DND-41 (cell line): ENCODE data around the gene OSBPL10.

Source experiments
- ATAC-seq: fragments of 200-7000 bp; cut with Tn5 transposase; 3 replicates; pipeline ENCODE4 v1.9.1; 2021; ENCODE audit warnings: low read depth; ENCODE audit not compliant: insufficient read depth
- DNase-seq: peaks from one replicate; pipeline ENCODE4 v3.0.0-alpha.2; 2020
- H2AFZ ChIP-seq: 2 replicates; pipeline ENCODE4 v1.6.0; 2012; ENCODE audit warnings: low read depth, low read length
- H3K27ac ChIP-seq: 2 replicates; pipeline ENCODE4 v1.5.1; 2012; ENCODE audit warnings: low read length, inconsistent platforms
- H3K27me3 ChIP-seq: fragments of 200-600 bp; sonication (generic); 2 replicates; pipeline ENCODE4 v1.6.0; 2012; ENCODE audit warnings: low read length, mild to moderate bottlenecking, inconsistent platforms; ENCODE audit not compliant: insufficient read depth, poor library complexity
- H3K36me3 ChIP-seq: 2 replicates; pipeline ENCODE4 v1.5.1; 2012; ENCODE audit warnings: low read length, inconsistent platforms; ENCODE audit not compliant: insufficient read depth
- H3K4me1 ChIP-seq: 2 replicates; pipeline ENCODE4 v1.5.1; 2012; ENCODE audit warnings: mild to moderate bottlenecking, low read length; ENCODE audit not compliant: insufficient read depth
- H3K4me2 ChIP-seq: 2 replicates; pipeline ENCODE4 v1.6.0; 2012; ENCODE audit warnings: mild to moderate bottlenecking, moderate library complexity, low read length, inconsistent platforms; ENCODE audit not compliant: insufficient read depth
- H3K4me3 ChIP-seq, 2 experiments: fragments of 200-600 bp in 1 of 2; shearing (Covaris generic) in 1 of 2; 2 replicates each; pipeline ENCODE4 v1.5.1; 2012 to 2016; ENCODE audit warnings: inconsistent platforms in 2 of 2, low read length in 2 of 2, mild to moderate bottlenecking in 2 of 2, low read depth in 1 of 2, moderate library complexity in 1 of 2
- H3K79me2 ChIP-seq: 2 replicates; pipeline ENCODE4 v1.6.0; 2012; ENCODE audit warnings: low read length, inconsistent platforms; ENCODE audit not compliant: insufficient read depth
- H3K9ac ChIP-seq: 2 replicates; pipeline ENCODE4 v1.6.0; 2012; ENCODE audit warnings: low read depth, mild to moderate bottlenecking, inconsistent platforms, low read length, moderate library complexity
- H3K9me3 ChIP-seq: 2 replicates; pipeline ENCODE4 v1.5.1; 2012; ENCODE audit warnings: low read length, moderate library complexity, mild to moderate bottlenecking, inconsistent platforms; ENCODE audit not compliant: insufficient read depth, severe bottlenecking
- H4K20me1 ChIP-seq: 2 replicates; pipeline ENCODE4 v1.6.0; 2012; ENCODE audit warnings: low read length; ENCODE audit not compliant: insufficient read depth
- EZH2 ChIP-seq: IDR thresholded peaks from 3 replicates; pipeline ENCODE4 v1.6.1; 2012; ENCODE audit warnings: borderline replicate concordance, low read depth, mild to moderate bottlenecking, moderate library complexity, low read length, inconsistent platforms; ENCODE audit not compliant: severe bottlenecking
- TF ChIP-seq, protein P1 (sequence below): IDR thresholded peaks from 2 replicates; pipeline ENCODE4 v1.5.1; 2012; ENCODE audit warnings: borderline replicate concordance, low read length, moderate library complexity, mild to moderate bottlenecking; ENCODE audit not compliant: poor library complexity, severe bottlenecking; ENCODE audit errors: extremely low read depth

Gene OSBPL10

DNA sequence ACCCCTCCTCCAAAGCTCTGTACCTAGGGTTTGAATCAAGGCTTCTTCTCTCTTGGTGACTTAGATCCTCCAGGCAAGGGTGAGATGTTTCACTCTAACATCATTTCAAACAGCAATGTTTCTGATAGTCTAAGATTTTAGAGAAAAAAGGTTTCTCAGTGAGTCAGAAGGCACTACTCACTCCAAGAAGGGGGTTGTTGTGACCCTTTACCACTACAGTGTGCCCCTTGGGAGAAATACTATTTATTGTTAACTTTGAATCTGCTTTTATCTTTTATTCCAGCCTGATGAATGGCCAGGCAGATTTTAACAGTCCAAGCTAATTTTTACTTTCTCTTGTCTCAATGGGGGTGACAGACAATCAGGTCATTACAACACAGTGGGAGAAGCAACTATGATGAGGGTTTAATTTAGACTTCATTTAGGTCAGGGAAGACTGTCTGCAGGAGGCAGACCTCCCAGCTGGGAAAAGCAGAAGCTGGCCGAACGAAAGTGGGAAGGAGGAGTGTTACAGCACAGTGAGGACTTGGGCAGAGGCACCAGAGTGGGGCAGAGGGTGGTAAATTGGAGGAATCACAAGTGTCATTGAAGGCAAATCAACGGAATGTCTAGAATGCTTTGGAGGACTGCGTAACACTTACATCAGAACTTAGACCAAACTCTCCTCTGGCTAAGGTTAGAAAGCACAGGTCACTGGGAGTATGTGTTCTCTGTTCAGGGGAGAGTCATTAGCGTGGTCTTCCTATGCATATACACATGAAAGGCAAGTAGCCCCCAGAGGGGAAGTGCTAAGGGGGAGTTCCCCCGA lies 21.7 kb upstream of the OSBPL10 start:
- Histone ChIP-seq H4K20me1 (no peaks in the 10 kb centered on the region), H3K27me3 (no peaks in the 10 kb centered on the region), H3K9me3 (peaks cover 2% of the 10 kb centered on the region), H3K27ac (no peak overlapping the region), H3K9ac (no peak overlapping the region), H3K4me2 (no peak overlapping the region), H2AFZ (no peak overlapping the region), H3K79me2 (no peaks in the 10 kb centered on the region), H3K4me3 (no peak overlapping the region), H3K36me3 (no peaks in the 10 kb centered on the region), H3K4me1 (no peaks in the 10 kb centered on the region)
- DNase-seq (no peak), ATAC-seq (peak; percentile 61; the same call in 2 of the 3 replicates)
- TF ChIP-seq, protein P1, sequence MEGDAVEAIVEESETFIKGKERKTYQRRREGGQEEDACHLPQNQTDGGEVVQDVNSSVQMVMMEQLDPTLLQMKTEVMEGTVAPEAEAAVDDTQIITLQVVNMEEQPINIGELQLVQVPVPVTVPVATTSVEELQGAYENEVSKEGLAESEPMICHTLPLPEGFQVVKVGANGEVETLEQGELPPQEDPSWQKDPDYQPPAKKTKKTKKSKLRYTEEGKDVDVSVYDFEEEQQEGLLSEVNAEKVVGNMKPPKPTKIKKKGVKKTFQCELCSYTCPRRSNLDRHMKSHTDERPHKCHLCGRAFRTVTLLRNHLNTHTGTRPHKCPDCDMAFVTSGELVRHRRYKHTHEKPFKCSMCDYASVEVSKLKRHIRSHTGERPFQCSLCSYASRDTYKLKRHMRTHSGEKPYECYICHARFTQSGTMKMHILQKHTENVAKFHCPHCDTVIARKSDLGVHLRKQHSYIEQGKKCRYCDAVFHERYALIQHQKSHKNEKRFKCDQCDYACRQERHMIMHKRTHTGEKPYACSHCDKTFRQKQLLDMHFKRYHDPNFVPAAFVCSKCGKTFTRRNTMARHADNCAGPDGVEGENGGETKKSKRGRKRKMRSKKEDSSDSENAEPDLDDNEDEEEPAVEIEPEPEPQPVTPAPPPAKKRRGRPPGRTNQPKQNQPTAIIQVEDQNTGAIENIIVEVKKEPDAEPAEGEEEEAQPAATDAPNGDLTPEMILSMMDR, result no peak
- TF ChIP-seq EZH2, result no peak

DNA sequence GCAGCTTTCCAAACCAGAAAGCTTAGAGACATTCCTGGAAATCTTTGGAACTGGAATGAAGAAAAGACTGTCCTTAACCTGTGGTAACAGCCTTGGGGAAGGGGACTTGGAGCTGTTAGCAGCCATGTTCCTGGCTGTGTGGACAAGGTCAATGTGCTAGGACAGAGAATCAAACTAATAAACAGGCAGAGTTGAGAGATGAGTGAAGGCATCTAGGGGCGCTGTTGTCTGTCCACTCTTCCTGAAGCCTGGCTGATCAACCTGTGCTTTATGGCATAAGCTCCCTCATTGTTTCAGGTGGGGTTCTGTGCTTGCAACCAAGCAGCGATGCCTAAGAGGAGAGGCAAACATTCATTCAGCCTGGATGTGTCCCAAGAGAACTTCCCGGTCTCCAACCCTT lies 19.8 kb upstream of the OSBPL10 start:
- H3K4me2 ChIP-seq, result no peak overlapping the region
- no peak overlapping the region for H3K9ac ChIP-seq
- TF ChIP-seq, protein P1, result no peak
- no peak for TF ChIP-seq EZH2
- no peaks in the 10 kb centered on the region for H3K27me3 ChIP-seq
- H3K27ac ChIP-seq, result no peak overlapping the region
- no peaks in the 10 kb centered on the region for H3K79me2 ChIP-seq
- H3K4me3 ChIP-seq, result no peak overlapping the region
- no peak overlapping the region for H2AFZ ChIP-seq
- H3K9me3 ChIP-seq, result peaks cover 2% of the 10 kb centered on the region
- no peaks in the 10 kb centered on the region for H4K20me1 ChIP-seq
- no peaks in the 10 kb centered on the region for H3K4me1 ChIP-seq
- H3K36me3 ChIP-seq, result no peaks in the 10 kb centered on the region
- DNase-seq, result no peak
- no peak for ATAC-seq

DNA sequence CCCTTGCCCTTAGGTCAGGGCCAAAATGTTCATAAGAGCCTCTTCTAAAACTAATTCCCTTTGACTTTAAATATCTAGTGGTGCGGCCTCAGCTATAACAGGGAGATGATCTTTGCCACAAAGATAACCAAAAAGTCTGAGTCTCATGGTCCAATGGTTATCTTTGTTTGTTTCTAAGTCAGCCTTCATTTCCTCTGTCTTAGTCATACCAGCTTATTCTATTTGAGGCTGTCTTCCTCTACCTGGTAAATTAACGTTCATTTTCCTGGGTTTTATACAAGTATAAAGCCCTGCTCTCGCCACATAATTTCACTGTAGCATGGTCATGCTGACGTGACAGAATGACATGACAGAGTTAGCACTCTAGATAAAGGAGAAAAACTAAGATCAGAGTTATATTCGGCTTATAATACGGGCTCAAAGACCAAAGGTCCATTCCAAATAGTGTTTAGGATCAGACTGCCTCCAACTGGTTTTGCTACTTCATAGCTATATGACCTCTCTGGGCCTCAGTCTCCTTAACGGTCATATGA lies 18.9 kb upstream of the OSBPL10 start:
- Histone ChIP-seq H3K27ac (no peak overlapping the region), H2AFZ (no peak overlapping the region), H3K9me3 (peaks cover 2% of the 10 kb centered on the region), H3K36me3 (no peaks in the 10 kb centered on the region), H4K20me1 (no peaks in the 10 kb centered on the region), H3K79me2 (no peaks in the 10 kb centered on the region), H3K4me1 (no peaks in the 10 kb centered on the region), H3K27me3 (no peaks in the 10 kb centered on the region), H3K4me3 (no peak overlapping the region), H3K9ac (no peak overlapping the region), H3K4me2 (no peak overlapping the region)
- no peak for TF ChIP-seq EZH2
- TF ChIP-seq, protein P1, result no peak
- DNase-seq (no peak), ATAC-seq (no peak)
